Large intestine (tissue), 3 donors: ENCODE results near the gene GSN. TPM values are rescaled to one million over a fixed set of nuclear protein-coding genes. Genes with fewer than 3 reads are reported as not detected.

Experiments used
- DNase-seq, 2 donors: peaks; one replicate each; pipeline versions ENCODE4 v3.0.0 to v3.0.0-alpha.2; 2013
- H3K27ac ChIP-seq: one replicate; pipeline ENCODE4 v1.5.1; 2013; ENCODE audit warnings: low read length
- H3K27me3 ChIP-seq: 2 replicates; pipeline ENCODE4 v1.6.1; 2013; ENCODE audit warnings: low read length; ENCODE audit not compliant: control insufficient read depth, insufficient read depth
- H3K36me3 ChIP-seq: 2 replicates; pipeline ENCODE4 v1.6.1; 2013; ENCODE audit warnings: low read length; ENCODE audit not compliant: control insufficient read depth, insufficient read depth
- H3K4me1 ChIP-seq: one replicate; pipeline ENCODE4 v1.6.1; 2013; ENCODE audit warnings: low read length; ENCODE audit not compliant: control insufficient read depth, insufficient read depth
- H3K4me3 ChIP-seq: one replicate; pipeline ENCODE4 v1.5.1; 2013; ENCODE audit warnings: low read length
- H3K9me3 ChIP-seq: one replicate; pipeline ENCODE4 v1.6.1; 2013; ENCODE audit warnings: mild to moderate bottlenecking, low read depth, low read length, moderate library complexity; ENCODE audit not compliant: control insufficient read depth
- WGBS: methylation state at CpG from one replicate; pipeline ENCODE4 v1.1.5; 2013; ENCODE audit warnings: low lambda C conversion rate; ENCODE audit not compliant: insufficient coverage; 5-methylcytosine and 5-hydroxymethylcytosine counted together
- polyA plus RNA-seq: library from polyadenylated mRNA; unstranded; fragments of 120-200 nt; gene quantifications from one replicate; pipeline ENCODE4 v1.2.1, GENCODE V29; 2013

The GSN gene
- polyA plus RNA-seq, 1 donor: 195 TPM

DNA sequence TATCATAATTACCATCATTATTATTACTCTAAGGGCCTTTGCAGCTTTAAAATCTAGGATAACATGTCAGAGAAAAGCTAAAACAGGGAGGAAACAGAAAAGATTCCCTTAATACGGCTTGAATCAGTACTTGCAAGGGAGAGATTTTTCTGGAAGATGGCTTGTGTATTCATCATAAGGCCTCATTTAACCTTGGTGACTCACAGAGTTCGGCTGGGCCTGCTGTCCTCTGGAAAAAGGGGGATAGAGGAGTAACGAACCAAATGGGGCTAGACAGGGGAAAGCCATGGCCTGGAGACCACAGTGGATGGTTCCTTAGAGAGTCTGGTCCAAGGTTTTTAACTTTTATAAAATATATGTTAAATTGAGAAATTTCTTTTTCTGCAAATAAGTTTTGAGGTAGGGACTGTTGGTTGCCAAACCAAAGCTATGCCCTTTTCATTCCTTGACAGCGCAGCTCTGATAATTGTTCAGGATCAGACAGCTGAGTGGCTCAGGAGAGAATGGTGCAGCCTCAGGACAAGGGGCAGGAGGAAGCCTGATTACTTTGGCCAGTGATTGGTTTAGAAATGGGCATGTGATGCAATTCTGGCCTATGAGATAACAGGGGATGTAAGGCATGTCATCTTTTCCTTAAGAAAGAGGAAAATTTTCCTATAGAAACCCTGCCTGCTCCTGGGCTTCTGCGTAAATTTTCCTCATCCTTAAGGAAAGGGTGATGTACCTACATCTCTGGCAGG, 25.6 kb upstream of the GSN start:
- Histone ChIP-seq H3K27ac (no peak overlapping the region), H3K36me3 (no peaks in the 10 kb centered on the region), H3K9me3 (no peaks in the 10 kb centered on the region), H3K4me1 (no peaks in the 10 kb centered on the region), H3K27me3 (no peaks in the 10 kb centered on the region), H3K4me3 (no peak overlapping the region)
- DNase-seq: no peak
- WGBS: 100% methylated on average over 1 of the region's 5 CpGs

DNA sequence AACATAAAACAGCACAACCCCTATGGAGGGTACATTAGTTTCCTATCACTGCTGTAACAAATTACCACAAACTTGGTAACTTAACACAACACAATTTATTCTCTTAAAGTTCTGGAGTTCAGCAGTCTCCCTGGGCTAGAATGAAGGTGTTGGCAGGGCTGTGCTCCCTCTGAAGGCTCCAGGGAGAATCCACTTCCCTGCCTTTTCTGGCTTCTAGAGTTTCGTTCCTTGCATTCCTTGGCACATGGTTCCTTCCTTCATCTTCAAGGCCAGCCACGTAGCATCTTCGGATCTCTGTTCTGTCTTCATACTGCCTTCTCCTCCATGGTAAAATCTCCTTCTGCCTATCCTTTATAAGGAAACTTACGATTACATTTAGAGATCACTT, 25.0 kb upstream of the GSN start:
- Histone ChIP-seq H3K27me3 (no peaks in the 10 kb centered on the region), H3K4me3 (no peak overlapping the region), H3K4me1 (no peaks in the 10 kb centered on the region), H3K9me3 (no peaks in the 10 kb centered on the region), H3K36me3 (no peaks in the 10 kb centered on the region), H3K27ac (no peak overlapping the region)
- WGBS: 90% methylated on average over 2 of the region's 4 CpGs
- no peak for DNase-seq

DNA sequence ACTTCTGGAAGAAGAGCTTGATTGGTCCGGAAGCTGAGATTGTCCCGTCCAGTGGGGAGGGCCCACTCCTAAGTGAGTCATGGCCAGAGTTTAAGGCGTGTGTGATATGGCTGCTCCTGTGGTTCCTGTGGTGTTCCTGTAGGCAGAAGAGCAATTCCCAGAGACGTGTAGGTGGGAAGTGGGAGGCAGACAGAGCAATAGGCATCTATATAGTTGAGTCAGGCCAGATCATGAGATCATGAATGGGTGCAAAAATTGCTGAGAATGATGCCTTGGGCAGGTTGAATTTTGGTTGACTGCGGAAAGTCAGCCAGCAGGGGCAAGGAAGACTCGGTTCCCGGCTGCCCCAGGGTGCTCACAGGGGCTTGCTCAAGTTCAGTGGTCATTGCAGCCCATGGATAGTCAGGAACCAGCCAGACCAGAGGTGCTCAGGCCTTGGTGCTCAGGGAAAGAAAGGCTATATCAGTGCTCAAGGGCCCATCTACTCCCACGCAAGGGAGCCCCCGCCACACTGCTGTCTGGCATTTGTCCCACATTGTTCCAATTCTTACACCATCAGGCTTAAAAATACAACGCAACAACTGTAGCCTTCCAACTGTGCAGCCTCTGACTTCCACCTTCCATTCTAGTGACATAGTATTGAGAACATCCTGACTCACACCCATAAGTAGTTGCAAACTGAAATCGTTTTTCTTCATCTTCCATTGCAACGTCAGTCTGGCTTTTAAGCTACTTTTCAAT, 21.0 kb upstream of the GSN start:
- Histone ChIP-seq H3K4me1 (no peaks in the 10 kb centered on the region), H3K27me3 (no peaks in the 10 kb centered on the region), H3K9me3 (no peaks in the 10 kb centered on the region), H3K27ac (no peak overlapping the region), H3K4me3 (no peak overlapping the region), H3K36me3 (no peaks in the 10 kb centered on the region)
- 83% methylated on average over 2 of the region's 12 CpGs for WGBS
- no peak for DNase-seq

DNA sequence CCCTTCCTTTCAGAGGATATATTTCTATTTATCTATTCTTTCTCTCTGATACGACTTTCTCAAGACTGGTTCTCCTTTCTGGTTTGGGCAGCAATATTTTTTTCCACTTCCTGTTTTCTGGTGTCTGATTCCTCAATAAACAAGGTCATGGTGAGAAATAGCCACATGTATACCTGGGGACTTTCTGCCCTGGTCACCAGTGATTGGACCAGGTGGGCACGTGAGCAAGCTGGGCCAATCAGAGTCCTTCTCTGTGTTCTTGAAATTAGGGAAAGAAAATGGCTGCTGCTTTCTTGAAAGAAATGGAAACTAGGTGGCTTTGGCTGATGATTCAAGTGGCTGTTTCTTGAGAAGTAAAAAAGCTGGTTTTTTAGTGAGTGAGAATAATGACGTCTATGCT, 18.4 kb upstream of the GSN start:
- DNase-seq: no peak
- Histone ChIP-seq H3K4me3 (no peak overlapping the region), H3K9me3 (no peaks in the 10 kb centered on the region), H3K27me3 (no peaks in the 10 kb centered on the region), H3K27ac (no peak overlapping the region), H3K4me1 (no peaks in the 10 kb centered on the region), H3K36me3 (no peaks in the 10 kb centered on the region)
- 95% methylated on average over 2 of the region's 3 CpGs for WGBS

DNA sequence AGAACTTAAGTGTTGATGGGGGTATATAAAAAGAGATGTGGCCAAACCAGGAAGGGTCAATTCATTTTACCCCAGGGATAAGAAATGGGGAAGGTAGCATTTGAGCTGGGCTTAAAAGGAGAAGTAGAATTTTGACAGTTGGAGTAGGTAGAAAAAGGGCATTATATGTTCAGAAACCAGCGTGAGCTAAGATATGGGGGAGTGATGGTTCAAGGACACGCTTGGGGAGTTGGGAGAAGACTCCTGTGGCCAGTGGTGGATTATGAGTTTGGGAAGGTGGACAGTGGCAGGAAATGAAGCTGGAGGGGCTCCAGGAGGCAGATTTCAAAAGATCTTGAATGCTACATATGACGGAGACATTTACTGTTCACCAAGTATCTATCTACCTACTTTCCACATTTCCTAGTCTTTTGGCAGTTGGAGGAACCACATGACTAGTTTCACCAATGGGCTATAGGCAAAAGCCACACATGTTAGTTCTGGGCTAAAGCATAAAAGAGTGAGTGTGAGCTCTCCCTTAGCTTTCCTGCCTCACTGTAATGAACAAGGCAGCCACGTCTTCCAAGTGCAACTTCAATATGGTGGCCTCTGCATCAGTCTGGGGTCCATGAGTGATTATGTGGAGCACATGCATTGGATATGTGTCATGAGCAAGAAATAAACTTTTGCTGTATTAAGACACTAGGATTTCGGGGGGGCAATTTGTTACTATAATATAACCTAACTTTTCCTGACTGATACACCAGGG, 15.7 kb upstream of the GSN start:
- WGBS: no CpG with 5 or more reads among the region's 5 CpGs

DNA sequence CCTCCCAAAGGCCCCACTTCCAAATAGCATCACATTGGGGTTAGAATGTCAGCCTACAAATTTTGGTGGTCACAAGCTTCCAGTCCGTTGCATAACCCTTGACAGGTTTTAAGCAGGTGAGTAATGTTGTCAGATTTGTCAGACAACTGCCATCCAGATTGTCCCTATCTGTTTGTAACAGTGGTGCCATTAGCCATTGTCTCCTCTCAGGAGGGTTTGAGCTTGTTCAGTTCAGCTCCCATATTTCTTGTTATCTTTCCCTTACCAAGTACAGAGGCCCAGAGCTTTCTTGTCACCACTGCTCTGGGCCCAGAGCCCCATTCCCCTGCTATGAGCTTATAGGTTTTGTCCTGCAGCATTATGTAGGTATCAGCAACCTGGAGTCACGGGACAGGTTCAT, 14.8 kb upstream of the GSN start:
- Histone ChIP-seq H3K9me3 (no peaks in the 10 kb centered on the region), H3K27me3 (no peaks in the 10 kb centered on the region), H3K27ac (no peak overlapping the region), H3K4me3 (no peak overlapping the region), H3K36me3 (no peaks in the 10 kb centered on the region), H3K4me1 (no peaks in the 10 kb centered on the region)
- no peak for DNase-seq
- WGBS: no CpG with 5 or more reads among the region's 2 CpGs

More for the DNA sequence above, 15.7 kb upstream of the GSN start:
- Histone ChIP-seq H3K36me3 (no peaks in the 10 kb centered on the region), H3K4me3 (no peak overlapping the region), H3K9me3 (no peaks in the 10 kb centered on the region), H3K27ac (no peak overlapping the region), H3K4me1 (no peaks in the 10 kb centered on the region), H3K27me3 (no peaks in the 10 kb centered on the region)
- no peak for DNase-seq

DNA sequence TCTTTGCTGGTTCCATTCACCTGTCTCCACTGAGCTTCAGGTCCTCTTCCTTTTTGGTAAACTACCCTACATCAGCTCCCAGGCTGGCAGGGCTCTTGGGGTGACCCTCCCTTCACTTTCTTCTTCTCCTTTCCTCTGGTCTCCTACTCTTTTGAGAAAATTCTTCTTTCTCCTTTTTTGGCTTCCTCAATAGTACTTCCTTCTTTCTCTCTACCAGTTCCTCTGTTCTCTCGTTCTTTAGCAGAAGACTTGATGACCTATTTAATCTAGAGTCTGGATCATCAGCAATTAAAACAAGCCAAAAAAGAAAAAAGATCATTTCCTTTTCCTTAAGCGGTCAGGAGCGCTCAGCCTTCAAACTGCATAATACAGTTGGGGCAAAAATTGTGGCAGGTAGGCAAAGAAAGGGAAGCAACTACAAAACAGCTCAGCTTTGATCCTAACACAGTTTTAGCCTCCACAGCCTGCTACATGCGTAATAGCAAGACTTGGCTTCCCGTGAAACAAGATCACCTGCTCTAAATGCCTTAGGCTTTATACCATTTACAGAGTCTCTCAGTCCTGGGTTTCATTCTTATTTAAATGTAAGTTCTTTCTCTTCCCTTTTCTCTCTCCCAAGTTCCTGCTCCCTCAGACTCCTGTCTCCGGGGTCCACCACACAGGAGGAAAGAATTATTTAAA, 14.0 kb upstream of the GSN start:
- WGBS: 70% methylated on average over 1 of the region's 6 CpGs
- H3K4me1 ChIP-seq: no peaks in the 10 kb centered on the region
- H3K4me3 ChIP-seq: no peak overlapping the region
- no peak for DNase-seq
- no peaks in the 10 kb centered on the region for H3K9me3 ChIP-seq
- H3K27ac ChIP-seq: no peak overlapping the region
- no peaks in the 10 kb centered on the region for H3K36me3 ChIP-seq
- H3K27me3 ChIP-seq: no peaks in the 10 kb centered on the region

DNA sequence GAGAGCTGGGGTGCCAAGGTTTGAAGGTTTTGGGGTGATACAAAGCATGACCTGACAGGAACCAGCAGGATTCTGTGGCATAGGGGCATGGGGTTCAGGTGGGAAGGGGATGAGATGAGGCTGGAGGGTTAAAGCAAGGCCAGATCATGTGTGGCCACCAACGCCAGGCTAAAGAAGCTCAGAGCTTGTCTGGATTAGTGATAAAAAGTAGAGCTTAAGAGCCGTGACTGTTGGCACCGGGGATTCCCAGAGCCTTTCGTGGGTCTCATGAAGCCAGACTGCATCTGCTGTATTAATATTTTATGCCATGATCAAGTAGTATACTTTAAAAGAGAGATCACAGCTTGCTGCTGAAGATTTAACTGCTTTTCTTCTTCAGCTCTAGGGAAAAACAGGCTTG, 8.5 kb upstream of the GSN start:
- Histone ChIP-seq H3K36me3 (no peaks in the 10 kb centered on the region), H3K27me3 (no peaks in the 10 kb centered on the region)

DNA sequence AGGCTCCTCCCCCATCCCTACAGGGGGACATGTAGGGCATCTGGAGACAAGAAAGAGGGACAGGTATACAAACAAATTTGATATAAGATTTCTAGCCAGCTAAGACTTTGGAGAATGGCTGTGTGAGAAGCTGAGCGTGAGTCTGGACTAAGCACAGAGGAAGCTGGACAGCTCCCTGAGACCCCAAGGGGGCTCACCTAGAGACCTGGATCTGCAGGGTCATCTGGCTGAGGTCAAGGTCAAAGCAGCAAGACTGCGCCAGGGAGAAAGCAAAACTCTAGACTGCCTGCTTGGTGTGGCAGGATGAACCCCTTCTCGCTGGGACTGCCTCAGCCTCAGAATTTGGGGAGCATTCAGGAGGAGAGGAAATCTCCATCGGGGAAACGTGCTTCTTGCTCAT, 8.0 kb upstream of the GSN start:
- WGBS: no CpG with 5 or more reads among the region's 5 CpGs
- H3K27ac ChIP-seq: no peak overlapping the region
- H3K27me3 ChIP-seq: no peaks in the 10 kb centered on the region
- no peak overlapping the region for H3K4me3 ChIP-seq
- no peaks in the 10 kb centered on the region for H3K36me3 ChIP-seq
- no peaks in the 10 kb centered on the region for H3K9me3 ChIP-seq
- no peak for DNase-seq
- no peaks in the 10 kb centered on the region for H3K4me1 ChIP-seq

More for the DNA sequence above, 8.5 kb upstream of the GSN start:
- no CpG with 5 or more reads among the region's 4 CpGs for WGBS
- no peak overlapping the region for H3K27ac ChIP-seq
- H3K4me3 ChIP-seq: no peak overlapping the region
- H3K9me3 ChIP-seq: no peaks in the 10 kb centered on the region
- no peak for DNase-seq
- H3K4me1 ChIP-seq: no peaks in the 10 kb centered on the region

DNA sequence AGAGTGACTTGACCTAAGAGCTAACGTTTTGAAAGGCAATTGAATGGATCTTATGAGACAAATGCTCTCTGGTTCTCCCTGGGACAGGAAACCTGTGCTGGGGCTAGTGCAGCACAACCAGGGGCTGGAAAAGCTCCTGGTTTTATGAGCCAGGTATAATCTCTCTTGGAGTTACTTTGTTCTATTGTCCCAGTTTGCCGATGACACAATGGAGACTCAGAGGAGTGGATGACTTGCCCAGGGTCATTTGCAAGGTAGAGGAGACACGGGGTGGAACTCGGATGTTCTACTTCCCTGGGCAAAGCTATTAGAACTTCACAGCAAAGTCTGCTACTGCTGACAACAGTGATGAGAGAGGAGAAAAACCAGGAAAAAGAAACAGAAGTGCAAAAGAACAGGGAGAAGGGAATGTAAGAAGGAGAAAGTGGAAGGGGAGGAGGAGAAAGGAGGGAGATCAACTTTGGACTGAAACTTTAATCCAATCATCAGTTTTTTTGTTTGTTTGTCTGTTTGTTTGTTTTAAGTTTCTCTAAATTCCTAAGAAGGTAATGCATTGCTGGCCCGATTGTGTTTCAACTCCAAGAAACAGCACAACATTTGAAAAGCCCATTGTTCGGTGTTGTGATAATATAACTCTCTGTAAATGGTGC, 7.4 kb upstream of the GSN start:
- H3K27ac ChIP-seq: no peak overlapping the region
- no peak for DNase-seq
- H3K36me3 ChIP-seq: no peaks in the 10 kb centered on the region
- H3K9me3 ChIP-seq: no peaks in the 10 kb centered on the region
- H3K4me3 ChIP-seq: no peak overlapping the region
- no peaks in the 10 kb centered on the region for H3K4me1 ChIP-seq
- H3K27me3 ChIP-seq: no peaks in the 10 kb centered on the region
- 17% methylated on average over 1 of the region's 6 CpGs for WGBS
